22Rv1 (cell line): Measurements from ENCODE around the gene OSBPL3.

Source experiments
- CTCF ChIP-seq: fragments of 450-650 bp; IDR thresholded peaks from 2 replicates; pipeline ENCODE4 v1.5.1; 2017; ENCODE audit warnings: mild to moderate bottlenecking
- ZFX ChIP-seq: fragments of 450-650 bp; IDR thresholded peaks from 2 replicates; pipeline ENCODE4 v1.6.1; 2017; ENCODE audit warnings: antibody characterized with exemption, borderline replicate concordance

GRCh38 chr7:24883622-24884013 lies 96.4 kb downstream of the OSBPL3 start:
- TF ChIP-seq CTCF (no peak), ZFX (no peak)
